Panc1 (cell line): ENCODE data around the gene SH3BGRL2. TPM values are rescaled to one million over a fixed set of nuclear protein-coding genes. Genes with fewer than 3 reads are reported as not detected.
A peak's percentile ranks its signal among the peaks of the same experiment; 100 is the strongest.

Experiments
- ATAC-seq: fragments of 200-7000 bp; cut with Tn5 transposase; 2 replicates; pipeline ENCODE4 v1.9.1; 2020; ENCODE audit warnings: mild to moderate bottlenecking, moderate library complexity
- BruUV-seq: library from RNA; stranded (reverse); fragments of 400-500 nt; replicated peaks from 2 replicates; lab custom pipeline; 2021; lab: Mats Ljungman, UMichigan
- CTCF ChIA-PET: fragments of 300-600 bp; sonication (Branson Sonifier 250); formaldehyde crosslinking; loops from one replicate; lab custom pipeline; 2022; ENCODE audit warnings: antibody characterized with exemption; lab: Charles Lee
- POLR2A ChIA-PET: fragments of 300-600 bp; sonication (Branson Sonifier 250); formaldehyde crosslinking; loops from one replicate; lab custom pipeline; 2022; ENCODE audit warnings: antibody characterized with exemption; lab: Charles Lee
- DNase-seq: peaks from one replicate; pipeline ENCODE4 v3.0.0-alpha.2; 2010; ENCODE audit warnings: low read depth, low spot score
- H3K27ac ChIP-seq: 2 replicates; pipeline ENCODE4 v1.5.1; 2011; ENCODE audit warnings: mild to moderate bottlenecking, low read length, inconsistent platforms
- H3K27me3 ChIP-seq: fragments of 200-500 bp; sonication (Bioruptor generic); 2 replicates; pipeline ENCODE4 v1.6.0; 2014; ENCODE audit warnings: low read length, inconsistent platforms; ENCODE audit not compliant: control insufficient read depth, insufficient read depth
- H3K36me3 ChIP-seq: fragments of 200-500 bp; sonication (Bioruptor generic); 2 replicates; pipeline ENCODE4 v1.5.1; 2014; ENCODE audit warnings: inconsistent platforms, mild to moderate bottlenecking, low read length, moderate library complexity; ENCODE audit not compliant: control insufficient read depth, insufficient read depth
- H3K4me1 ChIP-seq: 2 replicates; pipeline ENCODE4 v1.5.1; 2011; ENCODE audit warnings: inconsistent platforms, mild to moderate bottlenecking, low read length, moderate library complexity; ENCODE audit not compliant: control insufficient read depth, insufficient read depth
- H3K4me3 ChIP-seq, 2 experiments: 2 replicates each; pipeline ENCODE4 v1.5.1; 2011 to 2012; ENCODE audit warnings: low read depth in 2 of 2, low read length in 2 of 2, mild to moderate bottlenecking in 2 of 2, inconsistent platforms in 1 of 2, moderate library complexity in 1 of 2
- H3K9me3 ChIP-seq: fragments of 200-500 bp; sonication (Bioruptor generic); 2 replicates; pipeline ENCODE4 v1.5.1; 2014; ENCODE audit warnings: low read depth, mild to moderate bottlenecking, inconsistent platforms, low read length, moderate library complexity; ENCODE audit not compliant: control insufficient read depth, insufficient read depth
- CTCF ChIP-seq: fragments of 450-650 bp; IDR thresholded peaks from 2 replicates; pipeline ENCODE4 v1.5.1; 2017; ENCODE audit warnings: mild to moderate bottlenecking
- POLR2AphosphoS5 ChIP-seq: IDR thresholded peaks from 2 replicates; pipeline ENCODE4 v1.6.1; 2012; ENCODE audit warnings: mild to moderate bottlenecking, low read depth, low read length, moderate library complexity
- REST ChIP-seq, 2 experiments: IDR thresholded peaks; 2 replicates each; pipeline ENCODE4 v1.6.1; 2011 to 2012; ENCODE audit warnings: low read depth in 2 of 2, control low read depth in 1 of 2, low read length in 1 of 2, mild to moderate bottlenecking in 1 of 2, moderate library complexity in 1 of 2; ENCODE audit not compliant: insufficient read depth in 1 of 2
- SIN3A ChIP-seq: IDR thresholded peaks from 2 replicates; pipeline ENCODE4 v1.6.1; 2012; ENCODE audit warnings: low read depth, mild to moderate bottlenecking, low read length, moderate library complexity, borderline replicate concordance; ENCODE audit not compliant: insufficient read depth
- TCF7L2 ChIP-seq: IDR thresholded peaks from 2 replicates; pipeline ENCODE4 v1.6.1; 2011; ENCODE audit warnings: mild to moderate bottlenecking, low read depth, low read length, inconsistent platforms
- in situ Hi-C: cut with HindIII; loops from 2 replicates; pipeline ENCODE4 v1.10.0; 2016; ENCODE audit warnings: low sequenced_read_pairs, low pct_unique_long_range_greater_than_20kb
- intact Hi-C: fragments of 100-400 bp; cut with micrococcal nuclease; formaldehyde crosslinking; loops from one replicate; pipeline ENCODE4 v1.10.0; 2022; ENCODE audit not compliant: unreplicated experiment
- total RNA-seq: library from RNA; stranded (reverse); gene quantifications from one replicate; pipeline ENCODE4 v1.2.1, GENCODE V29; 2021; ENCODE audit not compliant: unreplicated experiment

SH3BGRL2 gene
- total RNA-seq, 1 experiment from 2014 or later = 8.5 TPM

GRCh38 chr6:79640146-79641111 is 9.3 kb downstream of the SH3BGRL2 start:
- intact Hi-C loops (no loop called here), in situ Hi-C loops (no loop called here)
- ATAC-seq = no peak
- ChIA-PET CTCF (interaction anchor here (0.6 kb wide), 1 partner anchor 72 kb away, joined by 3 read pairs; no protein-coding TSS in a partner anchor), POLR2A (no interaction called here)
- H3K4me1 ChIP-seq = no peaks in the 10 kb centered on the region
- TF ChIP-seq TCF7L2 (no peak), POLR2AphosphoS5 (no peak), CTCF (no peak), SIN3A (no peak), REST (IDR thresholded peaks at IDR 0.05; ENCODE audit: insufficient read depth in 1 of 2, low read depth in 2 of 2, low read length in 1 of 2) (no peak)
- DNase-seq = no peak
- H3K27me3 ChIP-seq = no peaks in the 10 kb centered on the region
- no peak overlapping the region for H3K27ac ChIP-seq
- no peak overlapping the region for H3K4me3 ChIP-seq
- H3K9me3 ChIP-seq = no peaks in the 10 kb centered on the region
- no TSS peak for BruUV-seq
- no peaks in the 10 kb centered on the region for H3K36me3 ChIP-seq

- in situ Hi-C loops (no loop called here), intact Hi-C loops (no loop called here)
- BruUV-seq = no TSS peak
- peak; percentile 18; the same call in 1 of the 2 replicates for TF ChIP-seq CTCF
- TF ChIP-seq SIN3A = no peak
- Histone ChIP-seq H3K27ac (peak overlapping the region; percentile 19; the same call in 1 of the 2 replicates), H3K4me3 (no peak overlapping the region), H3K27me3 (no peaks in the 10 kb centered on the region), H3K9me3 (no peaks in the 10 kb centered on the region), H3K36me3 (no peaks in the 10 kb centered on the region), H3K4me1 (no peaks in the 10 kb centered on the region)
- no peak for ATAC-seq
- no peak for DNase-seq
- POLR2A ChIA-PET = no interaction called here
- CTCF ChIA-PET = no interaction called here
Measured at GRCh38 chr6:79646006-79646405, 14.9 kb downstream of the SH3BGRL2 start.
